PC-3 (cell line): ENCODE results near the gene MEX3B. TPM values are rescaled to one million over a fixed set of nuclear protein-coding genes. Genes with fewer than 3 reads are reported as not detected.

Experiments
- ATAC-seq: fragments of 200-7000 bp; cut with Tn5 transposase; 2 replicates; pipeline ENCODE4 v1.9.1; 2020; ENCODE audit warnings: mild to moderate bottlenecking, moderate library complexity
- BruUV-seq: library from RNA; stranded (reverse); fragments of 400-500 nt; replicated peaks from 2 replicates; lab custom pipeline; 2021; lab: Mats Ljungman, UMichigan
- CTCF ChIA-PET: fragments of 300-600 bp; sonication (Branson Sonifier 250); formaldehyde crosslinking; loops from one replicate; lab custom pipeline; 2022; ENCODE audit warnings: antibody characterized with exemption; lab: Charles Lee
- POLR2A ChIA-PET: fragments of 300-600 bp; sonication (Branson Sonifier 250); formaldehyde crosslinking; loops from one replicate; lab custom pipeline; 2022; ENCODE audit warnings: antibody characterized with exemption; ENCODE audit not compliant: unreplicated experiment; lab: Charles Lee
- DNase-seq: peaks from one replicate; pipeline ENCODE4 v3.0.0-alpha.2; 2015
- H2AFZ ChIP-seq: fragments of 300-600 bp; sonication (generic); 2 replicates; pipeline ENCODE4 v1.6.0; 2016; ENCODE audit warnings: antibody characterized with exemption, low read length
- H3F3A ChIP-seq: fragments of 300-600 bp; sonication (generic); one replicate; pipeline ENCODE4 v1.6.0; 2017; ENCODE audit warnings: antibody characterized with exemption, low read length, control low read depth, mild to moderate bottlenecking; ENCODE audit not compliant: unreplicated experiment
- H3K27ac ChIP-seq: fragments of 300-600 bp; sonication (generic); 2 replicates; pipeline ENCODE4 v1.5.1; 2016; ENCODE audit warnings: mild to moderate bottlenecking, low read length
- H3K27me3 ChIP-seq: fragments of 300-600 bp; sonication (generic); 2 replicates; pipeline ENCODE4 v1.6.1; 2016; ENCODE audit warnings: low read length, mixed read lengths
- H3K36me3 ChIP-seq: fragments of 300-600 bp; sonication (generic); 2 replicates; pipeline ENCODE4 v1.6.1; 2016; ENCODE audit warnings: low read depth, mixed run types, low read length, mixed read lengths
- H3K4me1 ChIP-seq: fragments of 300-600 bp; sonication (generic); 2 replicates; pipeline ENCODE4 v1.5.1; 2016; ENCODE audit warnings: low read length; ENCODE audit not compliant: insufficient read depth
- H3K4me2 ChIP-seq: fragments of 300-600 bp; sonication (generic); 2 replicates; pipeline ENCODE4 v1.6.0; 2016; ENCODE audit warnings: low read length
- H3K4me3 ChIP-seq: fragments of 300-600 bp; sonication (generic); 2 replicates; pipeline ENCODE4 v1.5.1; 2016; ENCODE audit warnings: mild to moderate bottlenecking, low read length, mixed read lengths
- H3K79me2 ChIP-seq: fragments of 300-600 bp; sonication (generic); 2 replicates; pipeline ENCODE4 v1.6.1; 2017; ENCODE audit warnings: low read length, mixed read lengths
- H3K9ac ChIP-seq: fragments of 300-600 bp; sonication (generic); 2 replicates; pipeline ENCODE4 v1.6.0; 2016; ENCODE audit warnings: mild to moderate bottlenecking, low read length
- H3K9me2 ChIP-seq: fragments of 300-600 bp; sonication (generic); replicated peaks from 2 replicates; pipeline ENCODE4 v1.6.1; 2016; ENCODE audit warnings: mixed run types, low read length, mixed read lengths
- H3K9me3 ChIP-seq: fragments of 300-600 bp; sonication (generic); 2 replicates; pipeline ENCODE4 v1.6.1; 2016; ENCODE audit warnings: low read length, mixed read lengths
- H4K20me1 ChIP-seq: fragments of 300-600 bp; sonication (generic); 2 replicates; pipeline ENCODE4 v1.6.1; 2016; ENCODE audit warnings: low read length, mixed read lengths
- CTCF ChIP-seq: fragments of 300-600 bp; sonication (generic); conservative IDR thresholded peaks from 2 replicates; pipeline ENCODE4 v1.5.1; 2017; ENCODE audit warnings: antibody characterized with exemption, low read depth, mild to moderate bottlenecking, low read length
- EZH2 ChIP-seq: fragments of 300-600 bp; sonication (generic); IDR thresholded peaks from one replicate; pipeline ENCODE4 v1.6.1; 2017; ENCODE audit warnings: antibody characterized with exemption, mild to moderate bottlenecking, low read length; ENCODE audit not compliant: unreplicated experiment
- EZH2phosphoT487 ChIP-seq: fragments of 300-600 bp; sonication (generic); IDR thresholded peaks from 2 replicates; pipeline ENCODE4 v1.6.1; 2018; ENCODE audit warnings: mild to moderate bottlenecking, antibody characterized with exemption, low read length, borderline replicate concordance
- intact Hi-C: fragments of 100-400 bp; cut with micrococcal nuclease; formaldehyde crosslinking; loops from 2 replicates; pipeline ENCODE4 v1.9.0; 2023
- total RNA-seq: library from RNA; depleted of rRNA; stranded (reverse); fragments of >200 nt; gene quantifications from 2 replicates; pipeline ENCODE4 v1.2.3, GENCODE V29; 2014

The MEX3B gene
- total RNA-seq, 1 experiment from 2014 or later = 0.58 TPM

DNA sequence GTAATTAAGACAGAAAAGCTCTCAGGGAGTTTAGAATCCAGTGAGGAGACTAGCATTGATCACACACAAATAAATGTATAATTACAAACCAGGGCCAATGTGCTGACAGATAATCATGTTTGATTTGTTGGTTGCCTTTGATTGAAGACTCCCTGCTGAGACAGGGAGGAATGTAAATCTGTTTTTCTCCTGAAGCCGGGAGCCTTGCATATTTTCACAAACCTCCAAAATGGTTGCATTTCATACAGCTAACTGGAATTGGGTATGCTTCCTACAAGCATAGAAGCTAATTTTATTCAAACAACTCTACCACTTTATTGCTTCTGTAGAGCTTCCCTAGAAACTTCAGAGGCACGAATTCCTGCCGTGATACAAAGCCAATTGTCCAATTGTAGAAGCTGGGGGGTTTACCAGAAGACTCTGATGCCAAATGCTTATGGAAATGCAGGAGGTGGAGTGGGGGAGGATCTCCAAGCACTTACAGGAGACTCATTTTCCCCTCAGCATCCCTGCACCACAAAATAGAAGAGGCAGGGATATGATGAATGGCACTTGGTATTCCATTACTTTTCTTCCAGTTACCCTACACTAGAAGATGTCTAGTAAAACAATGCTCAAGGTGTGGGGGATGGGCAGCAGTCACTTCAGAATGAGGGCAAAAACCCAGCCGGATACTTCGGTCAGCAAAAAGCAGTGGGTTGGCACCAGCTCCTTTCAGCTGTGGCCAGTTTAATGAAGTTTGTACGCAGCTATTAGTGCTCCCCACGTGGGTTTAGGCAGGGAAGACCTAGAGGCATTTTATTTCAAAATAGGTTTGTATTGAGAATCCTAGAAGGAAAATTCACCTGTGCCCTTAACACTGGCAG lies 11.4 kb upstream of the MEX3B start:
- TF ChIP-seq EZH2 (no peak), CTCF (no peak), EZH2phosphoT487 (no peak)
- H3F3A ChIP-seq = no peaks in the 10 kb centered on the region
- ATAC-seq = no peak
- H3K9ac ChIP-seq = no peak overlapping the region
- no peaks in the 10 kb centered on the region for H4K20me1 ChIP-seq
- peaks cover 81% of the 10 kb centered on the region for H3K27me3 ChIP-seq
- CTCF ChIA-PET = no interaction called here
- no peaks in the 10 kb centered on the region for H3K9me2 ChIP-seq
- H3K4me1 ChIP-seq = no peaks in the 10 kb centered on the region
- no peak overlapping the region for H2AFZ ChIP-seq
- POLR2A ChIA-PET = interaction anchor here (0.6 kb wide), 1 partner anchor 10 kb away, joined by 5 read pairs; no protein-coding TSS in a partner anchor
- intact Hi-C loops = no loop called here
- BruUV-seq = no TSS peak
- H3K4me3 ChIP-seq = no peak overlapping the region
- no peak for DNase-seq
- no peaks in the 10 kb centered on the region for H3K79me2 ChIP-seq
- no peak overlapping the region for H3K27ac ChIP-seq
- H3K4me2 ChIP-seq = no peak overlapping the region
- H3K9me3 ChIP-seq = no peaks in the 10 kb centered on the region
- no peaks in the 10 kb centered on the region for H3K36me3 ChIP-seq

GRCh38 chr15:82052751-82053150 lies 6.9 kb upstream of the MEX3B start:
- H3K4me2 ChIP-seq = no peak overlapping the region
- no peaks in the 10 kb centered on the region for H3F3A ChIP-seq
- H3K4me3 ChIP-seq = no peak overlapping the region
- peaks cover 78% of the 10 kb centered on the region for H3K27me3 ChIP-seq
- TF ChIP-seq EZH2 = no peak
- TF ChIP-seq EZH2phosphoT487 = no peak
- TF ChIP-seq CTCF = no peak
- H3K9ac ChIP-seq = no peak overlapping the region
- H3K36me3 ChIP-seq = no peaks in the 10 kb centered on the region
- H3K27ac ChIP-seq = no peak overlapping the region
- ChIA-PET CTCF (no interaction called here), POLR2A (no interaction called here)
- no peak for DNase-seq
- no TSS peak for BruUV-seq
- no peaks in the 10 kb centered on the region for H3K9me2 ChIP-seq
- H3K4me1 ChIP-seq = no peaks in the 10 kb centered on the region
- ATAC-seq = no peak
- intact Hi-C loops = no loop called here
- no peaks in the 10 kb centered on the region for H4K20me1 ChIP-seq
- no peaks in the 10 kb centered on the region for H3K9me3 ChIP-seq
- H2AFZ ChIP-seq = no peak overlapping the region
- no peaks in the 10 kb centered on the region for H3K79me2 ChIP-seq

DNA sequence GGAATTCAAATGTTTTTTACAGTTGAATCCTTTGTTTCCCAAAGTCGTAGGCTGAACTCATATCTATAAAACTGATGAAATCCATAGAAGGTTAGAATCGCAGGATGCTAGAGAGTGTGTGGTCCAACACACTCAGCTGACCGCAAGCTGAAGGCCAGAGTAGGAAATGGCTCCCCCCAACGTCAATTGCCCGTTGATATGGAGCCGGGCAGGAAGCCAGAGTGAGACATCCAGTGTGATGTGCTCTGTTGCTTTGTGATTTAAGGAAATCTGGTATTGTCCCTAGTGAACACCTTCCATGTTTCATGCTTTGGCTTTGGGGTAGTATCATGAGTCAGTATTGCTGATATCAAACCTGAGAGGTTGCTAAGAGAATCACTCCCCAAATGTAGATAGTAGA lies 5.8 kb upstream of the MEX3B start:
- ChIA-PET CTCF (no interaction called here), POLR2A (no interaction called here)
- Histone ChIP-seq H2AFZ (no peak overlapping the region), H3K4me2 (no peak overlapping the region), H3K36me3 (no peaks in the 10 kb centered on the region), H3K9me2 (no peaks in the 10 kb centered on the region), H3K9ac (no peak overlapping the region), H3K4me1 (no peaks in the 10 kb centered on the region), H3K9me3 (no peaks in the 10 kb centered on the region), H3K79me2 (no peaks in the 10 kb centered on the region), H3K27me3 (peaks cover 69% of the 10 kb centered on the region), H4K20me1 (no peaks in the 10 kb centered on the region), H3K4me3 (no peak overlapping the region), H3K27ac (no peak overlapping the region), H3F3A (no peaks in the 10 kb centered on the region)
- DNase-seq (no peak), ATAC-seq (no peak)
- TF ChIP-seq EZH2 (no peak), EZH2phosphoT487 (no peak), CTCF (no peak)
- intact Hi-C loops = no loop called here
- BruUV-seq = no TSS peak
